Astrocyte (in vitro differentiated cells and primary cell): Measurements from ENCODE around the gene ASB18. TPM values are rescaled to one million over a fixed set of nuclear protein-coding genes. Genes with fewer than 3 reads are reported as not detected.

ENCODE experiments used
- DNase-seq: peaks from one replicate; pipeline ENCODE4 v3.0.0-alpha.2; 2010; ENCODE audit warnings: low read depth
- FAIRE-seq: peaks from 2 replicates; lab custom pipeline; 2011; peaks lifted over from hg19 to GRCh38; lab: Jason Lieb, UNC
- H2AFZ ChIP-seq: 2 replicates; pipeline ENCODE4 v1.6.0; 2012; ENCODE audit warnings: low read depth, low read length, inconsistent platforms
- H3K27ac ChIP-seq: 2 replicates; pipeline ENCODE4 v1.5.1; 2011; ENCODE audit warnings: low read depth, low read length, inconsistent platforms
- H3K27me3 ChIP-seq: 2 replicates; pipeline ENCODE4 v1.6.0; 2011; ENCODE audit warnings: low read length, inconsistent platforms; ENCODE audit not compliant: insufficient read depth
- H3K36me3 ChIP-seq: 2 replicates; pipeline ENCODE4 v1.5.1; 2011; ENCODE audit warnings: low read length, inconsistent platforms; ENCODE audit not compliant: insufficient read depth
- H3K4me1 ChIP-seq: 2 replicates; pipeline ENCODE4 v1.5.1; 2011; ENCODE audit warnings: low read length, inconsistent platforms; ENCODE audit not compliant: insufficient read depth
- H3K4me2 ChIP-seq: 2 replicates; pipeline ENCODE4 v1.6.0; 2012; ENCODE audit warnings: low read length, inconsistent platforms
- H3K4me3 ChIP-seq: 2 replicates; pipeline ENCODE4 v1.5.1; 2011; ENCODE audit warnings: low read depth, mild to moderate bottlenecking, low read length, inconsistent platforms; ENCODE audit not compliant: insufficient read depth
- H3K79me2 ChIP-seq: 2 replicates; pipeline ENCODE4 v1.6.0; 2012; ENCODE audit warnings: mild to moderate bottlenecking, low read length, inconsistent platforms; ENCODE audit not compliant: insufficient read depth
- H3K9ac ChIP-seq: 2 replicates; pipeline ENCODE4 v1.6.0; 2012; ENCODE audit warnings: mild to moderate bottlenecking, low read length, inconsistent platforms
- H3K9me3 ChIP-seq: 2 replicates; pipeline ENCODE4 v1.5.1; 2012; ENCODE audit warnings: low read depth, mild to moderate bottlenecking, low read length, inconsistent platforms; ENCODE audit not compliant: insufficient read depth
- H4K20me1 ChIP-seq: 2 replicates; pipeline ENCODE4 v1.6.0; 2012; ENCODE audit warnings: low read length, inconsistent platforms; ENCODE audit not compliant: insufficient read depth
- H3K27ac Mint-ChIP-seq: one replicate; pipeline ENCODE4 v1.8.0; 2021; ENCODE audit warnings: mild to moderate bottlenecking, mixed read lengths; ENCODE audit not compliant: unreplicated experiment
- H3K27me3 Mint-ChIP-seq: one replicate; pipeline ENCODE4 v1.8.0; 2021; ENCODE audit warnings: low read depth, mixed read lengths; ENCODE audit not compliant: unreplicated experiment
- H3K36me3 Mint-ChIP-seq: one replicate; pipeline ENCODE4 v1.8.0; 2021; ENCODE audit warnings: low read depth, mixed read lengths; ENCODE audit not compliant: unreplicated experiment
- H3K4me1 Mint-ChIP-seq: one replicate; pipeline ENCODE4 v1.8.0; 2021; ENCODE audit warnings: low read depth, mixed read lengths; ENCODE audit not compliant: unreplicated experiment
- H3K4me3 Mint-ChIP-seq: one replicate; pipeline ENCODE4 v1.8.0; 2021; ENCODE audit warnings: mild to moderate bottlenecking, moderate library complexity, mixed read lengths; ENCODE audit not compliant: unreplicated experiment
- H3K9me3 Mint-ChIP-seq: one replicate; pipeline ENCODE4 v1.8.0; 2021; ENCODE audit warnings: mild to moderate bottlenecking, mixed read lengths; ENCODE audit not compliant: unreplicated experiment
- EZH2 ChIP-seq: IDR thresholded peaks from 2 replicates; pipeline ENCODE4 v1.6.1; 2012; ENCODE audit warnings: mild to moderate bottlenecking, low read length, inconsistent platforms; ENCODE audit not compliant: insufficient read depth
- total RNA-seq: library from RNA; stranded (reverse); gene quantifications from 2 replicates; pipeline ENCODE4 v1.2.1, GENCODE V29; 2021
- TF ChIP-seq, protein P1 (sequence below): IDR thresholded peaks from 2 replicates; pipeline ENCODE4 v1.5.1; 2011; ENCODE audit warnings: low read depth, mild to moderate bottlenecking, inconsistent platforms, low read length, moderate library complexity; ENCODE audit not compliant: insufficient read depth

The ASB18 gene
- total RNA-seq, 1 donor from 2014 or later = not detected

DNA sequence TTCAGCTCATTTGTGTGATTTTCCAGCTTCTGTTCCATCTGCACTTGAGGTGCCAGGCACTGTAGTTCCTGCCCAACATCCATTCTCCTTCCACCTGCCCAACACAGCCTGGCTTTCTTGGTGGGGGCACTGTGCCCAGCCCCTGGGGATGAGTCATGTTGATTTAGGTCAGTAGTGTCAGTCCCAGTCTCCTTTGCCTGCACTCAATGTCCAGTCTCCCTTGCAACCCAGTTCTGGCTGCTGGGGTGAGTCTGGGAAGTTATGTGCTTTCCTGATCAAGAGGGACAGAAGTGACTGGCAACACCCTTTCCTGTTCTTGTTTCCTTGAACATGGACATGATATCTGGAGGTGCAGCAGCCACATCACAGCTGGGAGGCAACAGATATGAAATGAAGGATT, 1.5 kb upstream of the ASB18 start:
- H3K27ac Mint-ChIP-seq = no peak overlapping the region
- Histone ChIP-seq H3K4me1 (no peaks in the 10 kb centered on the region), H3K9ac (no peak overlapping the region), H3K9me3 (no peaks in the 10 kb centered on the region), H2AFZ (no peak overlapping the region), H3K27me3 (peaks cover 4% of the 10 kb centered on the region), H3K4me3 (no peak overlapping the region), H4K20me1 (no peaks in the 10 kb centered on the region), H3K27ac (no peak overlapping the region), H3K79me2 (no peaks in the 10 kb centered on the region), H3K4me2 (no peak overlapping the region), H3K36me3 (no peaks in the 10 kb centered on the region)
- no peak for DNase-seq
- TF ChIP-seq, protein P1, sequence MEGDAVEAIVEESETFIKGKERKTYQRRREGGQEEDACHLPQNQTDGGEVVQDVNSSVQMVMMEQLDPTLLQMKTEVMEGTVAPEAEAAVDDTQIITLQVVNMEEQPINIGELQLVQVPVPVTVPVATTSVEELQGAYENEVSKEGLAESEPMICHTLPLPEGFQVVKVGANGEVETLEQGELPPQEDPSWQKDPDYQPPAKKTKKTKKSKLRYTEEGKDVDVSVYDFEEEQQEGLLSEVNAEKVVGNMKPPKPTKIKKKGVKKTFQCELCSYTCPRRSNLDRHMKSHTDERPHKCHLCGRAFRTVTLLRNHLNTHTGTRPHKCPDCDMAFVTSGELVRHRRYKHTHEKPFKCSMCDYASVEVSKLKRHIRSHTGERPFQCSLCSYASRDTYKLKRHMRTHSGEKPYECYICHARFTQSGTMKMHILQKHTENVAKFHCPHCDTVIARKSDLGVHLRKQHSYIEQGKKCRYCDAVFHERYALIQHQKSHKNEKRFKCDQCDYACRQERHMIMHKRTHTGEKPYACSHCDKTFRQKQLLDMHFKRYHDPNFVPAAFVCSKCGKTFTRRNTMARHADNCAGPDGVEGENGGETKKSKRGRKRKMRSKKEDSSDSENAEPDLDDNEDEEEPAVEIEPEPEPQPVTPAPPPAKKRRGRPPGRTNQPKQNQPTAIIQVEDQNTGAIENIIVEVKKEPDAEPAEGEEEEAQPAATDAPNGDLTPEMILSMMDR = no peak
- TF ChIP-seq EZH2 = no peak
- no peaks in the 10 kb centered on the region for H3K4me1 Mint-ChIP-seq
- peaks cover 2% of the 10 kb centered on the region for H3K36me3 Mint-ChIP-seq
- no peak overlapping the region for H3K4me3 Mint-ChIP-seq
- no peak for FAIRE-seq
- H3K9me3 Mint-ChIP-seq = peaks cover 26% of the 10 kb centered on the region
- H3K27me3 Mint-ChIP-seq = peaks cover 30% of the 10 kb centered on the region

- Mint-ChIP-seq H3K4me3 (no peak overlapping the region), H3K27ac (no peak overlapping the region), H3K27me3 (peaks cover 49% of the 10 kb centered on the region), H3K4me1 (no peaks in the 10 kb centered on the region), H3K9me3 (peaks cover 8% of the 10 kb centered on the region), H3K36me3 (peaks cover 2% of the 10 kb centered on the region)
- H2AFZ ChIP-seq = no peak overlapping the region
- no peaks in the 10 kb centered on the region for H3K4me1 ChIP-seq
- H3K9me3 ChIP-seq = no peaks in the 10 kb centered on the region
- TF ChIP-seq, protein P1 = no peak
- TF ChIP-seq EZH2 = no peak
- FAIRE-seq (no peak), DNase-seq (no peak)
- H4K20me1 ChIP-seq = no peaks in the 10 kb centered on the region
- no peak overlapping the region for H3K4me2 ChIP-seq
- H3K27ac ChIP-seq = no peak overlapping the region
- no peak overlapping the region for H3K9ac ChIP-seq
- H3K36me3 ChIP-seq = no peaks in the 10 kb centered on the region
- no peaks in the 10 kb centered on the region for H3K79me2 ChIP-seq
- H3K4me3 ChIP-seq = no peak overlapping the region
- H3K27me3 ChIP-seq = peaks cover 4% of the 10 kb centered on the region
Measured at GRCh38 chr2:236262238-236262637, 2.0 kb downstream of the ASB18 start.

- FAIRE-seq = no peak
- peaks cover 4% of the 10 kb centered on the region for H3K27me3 ChIP-seq
- H3K27me3 Mint-ChIP-seq = peaks cover 46% of the 10 kb centered on the region
Measured at GRCh38 chr2:236261452-236261851, 2.8 kb downstream of the ASB18 start.

More at GRCh38 chr2:236261452-236261851, 2.8 kb downstream of the ASB18 start:
- H3K4me1 ChIP-seq = no peaks in the 10 kb centered on the region
- H3K9me3 Mint-ChIP-seq = peaks cover 8% of the 10 kb centered on the region
- no peak overlapping the region for H3K27ac ChIP-seq
- no peak overlapping the region for H3K4me2 ChIP-seq
- H3K36me3 Mint-ChIP-seq = peaks cover 2% of the 10 kb centered on the region
- TF ChIP-seq EZH2 = no peak
- TF ChIP-seq, protein P1 = no peak
- H3K9ac ChIP-seq = no peak overlapping the region
- H3K36me3 ChIP-seq = no peaks in the 10 kb centered on the region
- H4K20me1 ChIP-seq = no peaks in the 10 kb centered on the region
- no peak overlapping the region for H3K4me3 ChIP-seq
- no peak overlapping the region for H2AFZ ChIP-seq
- no peaks in the 10 kb centered on the region for H3K4me1 Mint-ChIP-seq
- H3K79me2 ChIP-seq = no peaks in the 10 kb centered on the region
- peak; percentile 20 for DNase-seq
- no peak overlapping the region for H3K4me3 Mint-ChIP-seq
- H3K27ac Mint-ChIP-seq = no peak overlapping the region
- no peaks in the 10 kb centered on the region for H3K9me3 ChIP-seq
